Body of pancreas (tissue), 4 donors: ENCODE data around the gene AUTS2.

ENCODE experiments used
- POLR2A ChIP-seq, 3 donors: fragments of 450-650 bp; IDR thresholded peaks; one replicate each; pipeline ENCODE4 v1.6.1; 2016; ENCODE audit warnings: antibody characterized with exemption in 3 of 3, mild to moderate bottlenecking in 2 of 3
- TF ChIP-seq, protein P1 (sequence below), 7 experiments: fragments of 450-650 bp in 4 of 7; fragments of 200-600 bp in 3 of 7; sonication (generic) in 3 of 7; IDR thresholded peaks; one replicate each; pipeline ENCODE4 v1.5.1; 2016 to 2019; ENCODE audit warnings: antibody characterized with exemption in 7 of 7

DNA sequence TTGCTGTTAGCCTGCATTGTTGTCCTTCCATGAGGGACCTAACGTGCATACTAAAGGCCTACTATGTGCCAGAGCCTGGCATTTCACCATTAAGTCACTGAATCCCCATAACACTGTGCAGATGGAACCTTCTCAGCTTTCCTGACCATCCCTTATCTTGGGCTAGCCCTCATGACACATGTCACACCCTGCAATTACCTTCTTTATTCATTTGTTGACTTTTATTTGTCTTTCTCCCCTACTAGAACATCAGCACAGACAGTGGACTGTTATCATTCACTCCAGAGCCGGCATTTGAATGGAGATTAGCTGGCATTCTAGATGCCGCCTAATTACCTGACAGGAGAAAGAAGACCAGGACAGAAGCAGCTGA is 1062.5 kb downstream of the AUTS2 start:
- TF ChIP-seq, protein P1, sequence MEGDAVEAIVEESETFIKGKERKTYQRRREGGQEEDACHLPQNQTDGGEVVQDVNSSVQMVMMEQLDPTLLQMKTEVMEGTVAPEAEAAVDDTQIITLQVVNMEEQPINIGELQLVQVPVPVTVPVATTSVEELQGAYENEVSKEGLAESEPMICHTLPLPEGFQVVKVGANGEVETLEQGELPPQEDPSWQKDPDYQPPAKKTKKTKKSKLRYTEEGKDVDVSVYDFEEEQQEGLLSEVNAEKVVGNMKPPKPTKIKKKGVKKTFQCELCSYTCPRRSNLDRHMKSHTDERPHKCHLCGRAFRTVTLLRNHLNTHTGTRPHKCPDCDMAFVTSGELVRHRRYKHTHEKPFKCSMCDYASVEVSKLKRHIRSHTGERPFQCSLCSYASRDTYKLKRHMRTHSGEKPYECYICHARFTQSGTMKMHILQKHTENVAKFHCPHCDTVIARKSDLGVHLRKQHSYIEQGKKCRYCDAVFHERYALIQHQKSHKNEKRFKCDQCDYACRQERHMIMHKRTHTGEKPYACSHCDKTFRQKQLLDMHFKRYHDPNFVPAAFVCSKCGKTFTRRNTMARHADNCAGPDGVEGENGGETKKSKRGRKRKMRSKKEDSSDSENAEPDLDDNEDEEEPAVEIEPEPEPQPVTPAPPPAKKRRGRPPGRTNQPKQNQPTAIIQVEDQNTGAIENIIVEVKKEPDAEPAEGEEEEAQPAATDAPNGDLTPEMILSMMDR (IDR thresholded peaks at IDR 0.05) = no peak
- no peak for TF ChIP-seq POLR2A (IDR thresholded peaks at IDR 0.05)
